Measurements from ENCODE around the gene WFS1. TPM values are rescaled to one million over a fixed set of nuclear protein-coding genes. Genes with fewer than 3 reads are reported as not detected.

WFS1 gene
- total and polyA plus RNA-seq, 2 of the 13 experiments (the other 11 are each of a cell fraction or from before 2014, with no cell fraction given) = 39.1 to 42.2 TPM

DNA sequence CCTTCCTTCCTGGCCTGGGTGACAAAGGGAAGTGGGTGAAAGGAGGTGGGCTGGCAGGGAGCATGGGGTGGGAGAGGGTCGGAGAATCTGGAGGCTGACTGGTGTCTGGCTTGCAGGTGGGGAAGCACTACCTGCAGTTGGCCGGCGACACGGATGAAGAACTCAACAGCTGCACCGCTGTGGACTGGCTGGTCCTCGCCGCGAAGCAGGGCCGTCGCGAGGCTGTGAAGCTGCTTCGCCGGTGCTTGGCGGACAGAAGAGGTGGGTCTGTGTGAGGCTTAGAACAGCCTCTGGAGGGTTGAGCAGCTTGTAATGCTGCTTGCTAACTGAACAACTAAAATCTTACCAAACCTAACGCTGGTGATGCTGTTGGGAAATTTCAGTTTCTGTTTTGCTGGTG lies 19.2 kb downstream of the WFS1 start:
- Histone ChIP-seq H3K4me1 (ENCODE audit: insufficient read depth, low read length) (no peaks in the 10 kb centered on the region), H3K27me3 (ENCODE audit: control insufficient read depth in 1 of 2, insufficient read depth in 2 of 2, low read length in 2 of 2) (no peaks in the 10 kb centered on the region), H3K9me3 (ENCODE audit: low read length) (no peaks in the 10 kb centered on the region), H3K9ac (ENCODE audit: insufficient read depth, low read depth, low read length) (no peak overlapping the region), H3K4me2 (ENCODE audit: low read depth, low read length) (no peak overlapping the region), H3K4me3 (replicated peaks in 1 of 3; ENCODE audit: insufficient read depth in 1 of 3, low read depth in 2 of 3, low read length in 3 of 3) (no peak overlapping the region), H4K20me1 (ENCODE audit: insufficient read depth, low read length) (no peaks in the 10 kb centered on the region), H3K79me2 (ENCODE audit: insufficient read depth, low read length) (no peaks in the 10 kb centered on the region), H3K36me3 (replicated peaks in 1 of 2; ENCODE audit: control insufficient read depth in 1 of 2, insufficient read depth in 2 of 2, low read length in 2 of 2) (peaks cover 55 to 91% of the 10 kb centered on the region in 2 experiments), H3K27ac (ENCODE audit: extremely low read length, insufficient read depth, low read length) (no peak overlapping the region), H2AFZ (ENCODE audit: low read length) (no peak overlapping the region)
- in situ Hi-C loops (cut with HindIII; ENCODE audit: extremely low pct_ligation_motif_present, low pct_unique_long_range_greater_than_20kb) (no loop called here), intact Hi-C loops (cut with micrococcal nuclease; ENCODE audit: unreplicated experiment) (no loop called here)
- POLR2A ChIA-PET = interaction anchor here (1.3 to 1.6 kb wide), 2 partner anchors 12 to 20 kb away, joined by 3 to 6 read pairs; no protein-coding TSS in a partner anchor
- TF ChIP-seq ZNF441 (CRISPR knock-in tag; IDR thresholded peaks at IDR 0.05; ENCODE audit: borderline replicate concordance) (no peak), ZFP41 (CRISPR knock-in tag; IDR thresholded peaks at IDR 0.05; ENCODE audit: borderline replicate concordance) (no peak), NRL (CRISPR knock-in tag; IDR thresholded peaks at IDR 0.05; ENCODE audit: borderline replicate concordance) (no peak), CREM (IDR thresholded peaks at IDR 0.05) (no peak), CREM (CRISPR knock-in tag; IDR thresholded peaks at IDR 0.05) (no peak), ZNF282 (IDR thresholded peaks at IDR 0.05; ENCODE audit: partially characterized antibody) (no peak), AHR (CRISPR knock-in tag; IDR thresholded peaks at IDR 0.05) (no peak), GZF1 (CRISPR knock-in tag; IDR thresholded peaks at IDR 0.05) (no peak), ISL2 (CRISPR knock-in tag; IDR thresholded peaks at IDR 0.05) (no peak), ARNT (IDR thresholded peaks at IDR 0.05) (no peak), PHB2 (IDR thresholded peaks at IDR 0.05; ENCODE audit: partially characterized antibody) (no peak)
- TF ChIP-seq, protein P1, sequence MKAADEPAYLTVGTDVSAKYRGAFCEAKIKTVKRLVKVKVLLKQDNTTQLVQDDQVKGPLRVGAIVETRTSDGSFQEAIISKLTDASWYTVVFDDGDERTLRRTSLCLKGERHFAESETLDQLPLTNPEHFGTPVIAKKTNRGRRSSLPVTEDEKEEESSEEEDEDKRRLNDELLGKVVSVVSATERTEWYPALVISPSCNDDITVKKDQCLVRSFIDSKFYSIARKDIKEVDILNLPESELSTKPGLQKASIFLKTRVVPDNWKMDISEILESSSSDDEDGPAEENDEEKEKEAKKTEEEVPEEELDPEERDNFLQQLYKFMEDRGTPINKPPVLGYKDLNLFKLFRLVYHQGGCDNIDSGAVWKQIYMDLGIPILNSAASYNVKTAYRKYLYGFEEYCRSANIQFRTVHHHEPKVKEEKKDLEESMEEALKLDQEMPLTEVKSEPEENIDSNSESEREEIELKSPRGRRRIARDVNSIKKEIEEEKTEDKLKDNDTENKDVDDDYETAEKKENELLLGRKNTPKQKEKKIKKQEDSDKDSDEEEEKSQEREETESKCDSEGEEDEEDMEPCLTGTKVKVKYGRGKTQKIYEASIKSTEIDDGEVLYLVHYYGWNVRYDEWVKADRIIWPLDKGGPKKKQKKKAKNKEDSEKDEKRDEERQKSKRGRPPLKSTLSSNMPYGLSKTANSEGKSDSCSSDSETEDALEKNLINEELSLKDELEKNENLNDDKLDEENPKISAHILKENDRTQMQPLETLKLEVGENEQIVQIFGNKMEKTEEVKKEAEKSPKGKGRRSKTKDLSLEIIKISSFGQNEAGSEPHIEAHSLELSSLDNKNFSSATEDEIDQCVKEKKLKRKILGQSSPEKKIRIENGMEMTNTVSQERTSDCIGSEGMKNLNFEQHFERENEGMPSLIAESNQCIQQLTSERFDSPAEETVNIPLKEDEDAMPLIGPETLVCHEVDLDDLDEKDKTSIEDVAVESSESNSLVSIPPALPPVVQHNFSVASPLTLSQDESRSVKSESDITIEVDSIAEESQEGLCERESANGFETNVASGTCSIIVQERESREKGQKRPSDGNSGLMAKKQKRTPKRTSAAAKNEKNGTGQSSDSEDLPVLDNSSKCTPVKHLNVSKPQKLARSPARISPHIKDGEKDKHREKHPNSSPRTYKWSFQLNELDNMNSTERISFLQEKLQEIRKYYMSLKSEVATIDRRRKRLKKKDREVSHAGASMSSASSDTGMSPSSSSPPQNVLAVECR (CRISPR knock-in tag; IDR thresholded peaks at IDR 0.05; ENCODE audit: borderline replicate concordance) = no peak
- TF ChIP-seq, protein P2, sequence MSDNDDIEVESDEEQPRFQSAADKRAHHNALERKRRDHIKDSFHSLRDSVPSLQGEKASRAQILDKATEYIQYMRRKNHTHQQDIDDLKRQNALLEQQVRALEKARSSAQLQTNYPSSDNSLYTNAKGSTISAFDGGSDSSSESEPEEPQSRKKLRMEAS (IDR thresholded peaks at IDR 0.05) = no peak
- TF ChIP-seq, protein P3, sequence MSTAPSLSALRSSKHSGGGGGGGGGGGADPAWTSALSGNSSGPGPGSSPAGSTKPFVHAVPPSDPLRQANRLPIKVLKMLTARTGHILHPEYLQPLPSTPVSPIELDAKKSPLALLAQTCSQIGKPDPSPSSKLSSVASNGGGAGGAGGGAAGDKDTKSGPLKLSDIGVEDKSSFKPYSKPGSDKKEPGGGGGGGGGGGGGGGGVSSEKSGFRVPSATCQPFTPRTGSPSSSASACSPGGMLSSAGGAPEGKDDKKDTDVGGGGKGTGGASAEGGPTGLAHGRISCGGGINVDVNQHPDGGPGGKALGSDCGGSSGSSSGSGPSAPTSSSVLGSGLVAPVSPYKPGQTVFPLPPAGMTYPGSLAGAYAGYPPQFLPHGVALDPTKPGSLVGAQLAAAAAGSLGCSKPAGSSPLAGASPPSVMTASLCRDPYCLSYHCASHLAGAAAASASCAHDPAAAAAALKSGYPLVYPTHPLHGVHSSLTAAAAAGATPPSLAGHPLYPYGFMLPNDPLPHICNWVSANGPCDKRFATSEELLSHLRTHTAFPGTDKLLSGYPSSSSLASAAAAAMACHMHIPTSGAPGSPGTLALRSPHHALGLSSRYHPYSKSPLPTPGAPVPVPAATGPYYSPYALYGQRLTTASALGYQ (CRISPR knock-in tag; IDR thresholded peaks at IDR 0.05) = no peak
- TF ChIP-seq, protein P4, sequence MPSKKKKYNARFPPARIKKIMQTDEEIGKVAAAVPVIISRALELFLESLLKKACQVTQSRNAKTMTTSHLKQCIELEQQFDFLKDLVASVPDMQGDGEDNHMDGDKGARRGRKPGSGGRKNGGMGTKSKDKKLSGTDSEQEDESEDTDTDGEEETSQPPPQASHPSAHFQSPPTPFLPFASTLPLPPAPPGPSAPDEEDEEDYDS (CRISPR knock-in tag; IDR thresholded peaks at IDR 0.05) = no peak
- ATAC-seq (no peak), FAIRE-seq (no peak), DNase-seq (ENCODE audit: low spot score) (no peak)
- BruUV-seq (replicated peaks) = no TSS peak
- 96% methylated on average over 15 of the region's 15 CpGs for WGBS (ENCODE audit: low lambda C conversion rate)
- CTCF ChIA-PET (ENCODE audit: low intra/inter-chr PET ratio, low total read pairs) = no interaction called here
